Hematopoietic multipotent progenitor cell (in vitro differentiated cells): Measurements from ENCODE around the gene SEMA6A. TPM values are rescaled to one million over a fixed set of nuclear protein-coding genes. Genes with fewer than 3 reads are reported as not detected.

Source experiments
- DNase-seq, 3 donors: peaks; one replicate each; pipeline ENCODE4 v3.0.0-alpha.2; 2011 to 2015; ENCODE audit warnings: low read depth in 2 of 3, low spot score in 2 of 3
- total RNA-seq: library from RNA; depleted of rRNA; stranded (reverse); fragments of >200 nt; gene quantifications from one replicate; pipeline ENCODE4 v1.2.3, GENCODE V29; 2012

The SEMA6A gene
- 0.27 TPM for total RNA-seq

- DNase-seq: peak in 2 of 3 donors; percentile 75 to 78
These were observed at the start of gene SEMA6A for GRCh38 chr5:116574367-116575325. TSS of gene SEMA6A (minus strand) at chr5:116574823. CDS start at chr5:116504944, 69,879 bp downstream.

- no peak for DNase-seq
These were observed 47.9 kb upstream of the SEMA6A start for GRCh38 chr5:116622375-116623050.

GRCh38 chr5:116621599-116621998, 47.0 kb upstream of the SEMA6A start:
- no peak for DNase-seq

- no peak for DNase-seq
These were observed 42.3 kb upstream of the SEMA6A start for GRCh38 chr5:116616876-116617275.

- DNase-seq: no peak
These were observed 39.9 kb upstream of the SEMA6A start for GRCh38 chr5:116614603-116614920.

GRCh38 chr5:116613445-116613844, 38.8 kb upstream of the SEMA6A start:
- DNase-seq: no peak

- no peak for DNase-seq
These were observed 37.8 kb upstream of the SEMA6A start for GRCh38 chr5:116612431-116612830.

GRCh38 chr5:116605310-116606070, 30.9 kb upstream of the SEMA6A start:
- DNase-seq: no peak

- no peak for DNase-seq
These were observed 30.2 kb upstream of the SEMA6A start for GRCh38 chr5:116604805-116605204.

- DNase-seq: no peak
These were observed 26.3 kb upstream of the SEMA6A start for GRCh38 chr5:116600876-116601275.

GRCh38 chr5:116598911-116599310, 24.3 kb upstream of the SEMA6A start:
- no peak for DNase-seq

GRCh38 chr5:116595498-116595897, 20.9 kb upstream of the SEMA6A start:
- DNase-seq: no peak

- no peak for DNase-seq
These were observed 18.7 kb upstream of the SEMA6A start for GRCh38 chr5:116593340-116593739.

GRCh38 chr5:116585227-116585626, 10.6 kb upstream of the SEMA6A start:
- DNase-seq: no peak

GRCh38 chr5:116583862-116584222, 9.2 kb upstream of the SEMA6A start:
- no peak for DNase-seq

GRCh38 chr5:116583085-116583861, 8.7 kb upstream of the SEMA6A start:
- DNase-seq: no peak

- DNase-seq: no peak
These were observed 7.3 kb upstream of the SEMA6A start for GRCh38 chr5:116581910-116582309.

- DNase-seq: no peak
These were observed 4.5 kb upstream of the SEMA6A start for GRCh38 chr5:116579144-116579543.

- DNase-seq: no peak
These were observed 4.1 kb upstream of the SEMA6A start for GRCh38 chr5:116578676-116579075.

- DNase-seq: peak in 1 of 3 donors; percentile 16
These were observed 2.6 kb upstream of the SEMA6A start for GRCh38 chr5:116577064-116577788.
